NCI-H2081 treated with DMSO at 0.1 percent for 48 hours (cell line): ENCODE data around the gene COQ10B.
"Not testable (repeated sequence)": the region's sequence is repeated elsewhere in the genome, so short reads cannot be mapped to it uniquely, and the experiment has no call there.

Experiments used
- DNase-seq: peaks from one replicate; lab custom pipeline; 2025; lab: John Stamatoyannopoulos, UW

Gene COQ10B

GRCh38 chr2:197453123-197453913 is at the start of gene COQ10B:
Gene COQ10B, plus strand, starts transcription at chr2:197453552. Its CDS starts 9 bp downstream, at chr2:197453561.
- peak; percentile 95 for DNase-seq

GRCh38 chr2:197405582-197405981 is 47.8 kb upstream of the COQ10B start:
- DNase-seq = no peak

- no peak for DNase-seq
Observed at GRCh38 chr2:197414039-197414438, 39.3 kb upstream of the COQ10B start.

GRCh38 chr2:197414515-197414914 is 38.8 kb upstream of the COQ10B start:
- no peak for DNase-seq

- no peak for DNase-seq
Observed at GRCh38 chr2:197416268-197416667, 37.1 kb upstream of the COQ10B start.

- no peak for DNase-seq
Observed at GRCh38 chr2:197419438-197419837, 33.9 kb upstream of the COQ10B start.

GRCh38 chr2:197423307-197423706 is 30.0 kb upstream of the COQ10B start:
- no peak for DNase-seq

GRCh38 chr2:197425550-197425949 is 27.8 kb upstream of the COQ10B start:
- no peak for DNase-seq

GRCh38 chr2:197426723-197427603 is 26.4 kb upstream of the COQ10B start:
- no peak for DNase-seq

- DNase-seq = no peak
Observed at GRCh38 chr2:197427986-197428385, 25.4 kb upstream of the COQ10B start.

- no peak for DNase-seq
Observed at GRCh38 chr2:197431858-197432257, 21.5 kb upstream of the COQ10B start.

GRCh38 chr2:197432527-197432926 is 20.8 kb upstream of the COQ10B start:
- not testable (repeated sequence) for DNase-seq

GRCh38 chr2:197433780-197434438 is 19.4 kb upstream of the COQ10B start:
- no peak for DNase-seq

- DNase-seq = peak; percentile 81
Observed at GRCh38 chr2:197434541-197435513, 18.5 kb upstream of the COQ10B start, which contains the start of gene SF3B1. Gene SF3B1, minus strand, starts transcription at chr2:197435028. Its CDS starts 29 bp downstream, at chr2:197434999.

GRCh38 chr2:197435598-197436420 is 17.5 kb upstream of the COQ10B start:
- DNase-seq = no peak

- no peak for DNase-seq
Observed at GRCh38 chr2:197437380-197437779, 16.0 kb upstream of the COQ10B start.

GRCh38 chr2:197442857-197443256 is 10.5 kb upstream of the COQ10B start:
- DNase-seq = no peak

- no peak for DNase-seq
Observed at GRCh38 chr2:197445746-197446145, 7.6 kb upstream of the COQ10B start.

GRCh38 chr2:197446844-197447243 is 6.5 kb upstream of the COQ10B start:
- no peak for DNase-seq

- no peak for DNase-seq
Observed at GRCh38 chr2:197450465-197450864, 2.9 kb upstream of the COQ10B start.
